GM12891 (cell line): ENCODE measurements around the gene EEF2.

Experiments
- POLR2A ChIP-seq: IDR thresholded peaks from 2 replicates; pipeline ENCODE4 v1.6.1; 2011; ENCODE audit warnings: low read depth, low read length, control low read depth
- POLR2AphosphoS5 ChIP-seq: IDR thresholded peaks from 2 replicates; pipeline ENCODE4 v1.6.1; 2011; ENCODE audit warnings: low read depth, low read length, control low read depth

- TF ChIP-seq POLR2AphosphoS5 (no peak), POLR2A (no peak)
Measured at GRCh38 chr19:3986260-3987041, 1.2 kb upstream of the EEF2 start.
